GM21360 (cell line): ENCODE measurements around the gene GALNS.

ENCODE experiments used
- ATAC-seq: cut with Tn5 transposase; IDR thresholded peaks from one replicate; pipeline ENCODE4 v1.9.1; 2021; ENCODE audit warnings: mild to moderate bottlenecking, moderate library complexity; ENCODE audit not compliant: unreplicated experiment

Gene GALNS

DNA sequence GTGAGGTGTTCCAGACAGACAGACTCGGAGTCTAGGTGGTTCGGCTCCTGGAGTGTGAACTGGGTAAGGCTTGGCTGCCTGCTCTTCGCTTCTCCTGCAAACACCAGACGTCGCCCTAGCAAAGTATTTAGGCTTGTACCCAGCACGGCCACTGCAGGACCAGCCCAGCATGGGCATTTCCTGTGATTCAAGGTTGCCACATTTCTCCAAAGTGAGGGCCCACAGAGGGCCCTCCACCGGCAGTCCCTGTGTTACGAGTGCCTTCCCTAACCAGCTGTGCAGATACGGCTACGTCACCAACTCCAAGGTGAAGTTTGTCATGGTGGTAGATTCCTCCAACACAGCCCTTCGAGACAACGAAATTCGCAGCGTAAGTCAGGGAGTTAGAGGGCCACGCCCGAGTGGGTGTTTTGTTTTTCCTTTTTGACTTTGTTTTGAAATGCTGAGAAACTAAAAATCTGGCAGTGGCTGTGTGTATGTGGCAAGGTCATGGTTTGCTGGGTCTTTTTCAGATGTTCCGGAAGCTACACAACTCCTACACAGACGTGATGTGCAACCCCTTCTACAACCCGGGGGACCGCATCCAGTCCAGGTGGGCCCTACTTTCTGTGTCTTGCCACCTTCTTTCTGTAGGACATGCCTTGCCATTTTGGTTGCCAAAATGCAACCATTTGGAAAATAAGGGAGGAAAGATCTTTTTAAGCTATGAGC, 2.8 kb upstream of the GALNS start:
- ATAC-seq = no peak

DNA sequence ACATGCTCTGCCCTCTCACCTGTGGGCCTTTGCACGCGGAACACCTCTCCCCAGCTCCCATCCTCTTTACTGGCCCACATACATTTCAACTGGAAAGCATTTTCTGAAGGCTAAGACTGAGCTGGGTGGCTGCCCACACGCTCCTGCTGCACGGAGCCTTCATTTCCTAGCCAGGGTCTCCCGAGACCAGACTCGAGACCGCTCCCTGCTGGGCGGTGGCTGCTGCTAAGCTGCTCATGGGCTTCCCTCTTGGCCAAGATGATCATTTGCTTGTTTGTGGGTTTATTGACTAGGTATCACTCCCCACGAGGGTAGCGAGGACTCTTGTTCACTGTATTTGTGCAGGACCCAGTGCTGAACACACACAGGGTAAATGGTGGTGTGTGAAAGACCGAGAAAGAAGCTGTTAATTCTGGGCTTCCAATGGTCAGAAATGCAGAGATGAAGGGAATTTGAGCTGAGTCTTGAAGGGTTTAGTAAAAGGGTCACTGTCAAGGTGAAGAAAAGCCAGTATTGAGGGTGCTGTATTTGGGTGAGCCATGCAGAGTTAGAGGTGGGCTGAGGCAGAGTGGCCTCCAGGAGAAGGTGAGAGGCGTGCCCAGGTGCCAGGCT, 1.1 kb upstream of the GALNS start:
- peak; percentile 35 for ATAC-seq

DNA sequence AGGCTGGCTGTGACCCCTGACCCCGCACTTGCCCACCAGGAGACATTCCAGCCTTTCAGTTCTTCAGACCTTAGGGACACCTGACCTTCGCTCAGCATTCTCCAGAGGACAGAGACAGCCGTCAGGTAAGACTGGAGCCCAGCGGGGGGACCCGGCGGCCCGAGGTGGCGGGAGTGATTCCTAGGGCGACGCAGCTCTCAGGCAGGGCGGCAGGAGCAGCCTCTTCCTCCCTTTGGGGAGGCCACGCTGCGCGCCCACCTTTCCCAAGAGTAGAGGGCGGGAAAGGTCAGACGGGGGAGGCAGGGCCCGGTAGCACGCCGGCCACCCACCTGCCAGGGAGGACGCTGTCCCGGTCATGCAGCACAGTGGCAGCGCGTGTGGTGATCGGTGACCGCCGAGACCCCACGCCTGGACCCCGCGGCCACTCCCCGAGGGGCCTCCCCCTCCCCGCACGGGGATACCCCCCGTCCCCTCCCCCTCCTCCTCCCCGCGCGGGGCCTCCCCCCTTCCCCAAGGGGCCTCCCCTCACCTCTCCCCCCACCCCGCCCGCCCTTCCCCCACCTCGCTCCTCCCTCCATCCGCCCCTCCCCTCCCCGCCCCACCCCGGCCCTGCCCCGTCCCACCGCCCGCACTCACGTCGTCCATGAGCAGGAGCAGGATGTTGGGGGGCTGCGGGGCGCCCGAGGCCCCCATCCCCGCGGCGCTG, 472 bp downstream of the GALNS start:
- no peak for ATAC-seq

DNA sequence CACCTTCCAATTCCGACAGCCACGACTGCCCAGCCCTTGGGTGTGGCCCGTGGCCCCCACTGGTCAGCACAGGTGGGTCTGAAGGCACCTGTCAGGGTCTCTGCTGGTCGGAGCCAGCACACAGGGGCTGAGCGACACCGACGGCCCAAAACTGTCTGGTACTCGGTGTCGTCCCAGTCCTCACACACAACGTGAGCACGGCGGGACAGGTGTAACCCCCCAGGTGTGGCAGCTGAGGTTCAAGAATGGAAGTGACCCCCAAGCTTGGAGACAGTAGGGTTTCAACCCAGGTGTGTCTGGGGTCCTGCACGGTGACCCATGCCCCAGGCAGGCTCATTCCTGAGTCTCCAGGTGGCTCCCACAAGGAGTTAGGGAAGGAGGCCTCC, 1.0 kb downstream of the GALNS start:
- ATAC-seq = no peak

DNA sequence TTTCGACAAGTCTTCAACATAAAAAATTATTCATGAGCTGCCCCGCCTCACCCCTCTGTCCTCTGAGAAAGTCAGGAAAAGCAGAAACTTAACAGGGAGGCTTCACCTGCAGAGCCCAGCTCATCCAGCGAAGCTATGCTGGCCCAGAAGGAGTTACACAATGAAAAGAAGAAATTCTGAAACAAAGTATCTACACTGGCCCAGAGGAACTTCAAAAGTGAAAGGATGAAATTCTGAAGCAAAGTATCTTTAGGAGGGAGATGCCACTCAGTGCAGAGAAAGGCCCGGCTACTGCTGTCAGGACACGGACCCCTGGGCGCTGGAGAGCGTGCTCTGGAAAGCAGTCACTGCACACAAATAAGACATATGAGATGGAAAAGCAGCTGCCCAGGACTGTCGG, 1.6 kb downstream of the GALNS start:
- no peak for ATAC-seq

DNA sequence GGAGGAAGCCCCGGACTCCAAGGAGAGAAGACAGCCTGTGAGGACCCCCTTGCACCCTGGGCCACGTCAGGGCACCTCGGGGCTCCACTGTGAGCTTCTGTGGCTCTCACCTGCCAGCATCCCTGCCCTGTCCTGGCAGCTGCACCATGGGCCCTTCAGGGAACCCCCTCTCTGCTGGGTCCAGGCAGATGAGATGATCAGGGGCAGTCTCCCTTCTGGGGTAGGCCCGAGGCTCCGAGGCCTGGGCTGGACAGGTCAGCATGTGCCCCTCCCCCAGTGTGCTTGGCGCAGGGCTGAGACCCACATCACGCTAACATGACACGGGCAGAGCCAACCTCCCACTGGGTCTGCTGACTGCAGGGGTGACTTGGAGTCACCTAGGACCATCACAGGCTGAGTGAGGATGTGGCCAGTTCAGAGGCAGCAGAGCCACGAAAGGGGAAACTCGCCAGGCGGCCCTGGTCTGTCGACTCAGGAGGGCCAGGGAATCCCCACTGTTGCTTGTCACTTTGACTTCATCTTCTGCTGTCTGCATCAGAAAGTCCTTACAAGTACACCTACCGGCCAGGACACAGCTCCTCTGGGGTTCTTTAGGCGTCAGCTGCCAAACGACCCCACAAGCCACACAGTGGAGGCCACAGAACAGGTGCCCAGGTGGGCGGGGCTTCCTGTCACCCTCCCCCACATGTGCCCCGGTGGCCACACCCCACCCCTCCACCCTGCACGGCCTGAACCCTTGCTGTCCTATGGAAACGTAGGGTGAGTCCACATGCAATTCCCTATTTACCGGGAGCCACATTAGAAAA, 2.2 kb downstream of the GALNS start:
- no peak for ATAC-seq

DNA sequence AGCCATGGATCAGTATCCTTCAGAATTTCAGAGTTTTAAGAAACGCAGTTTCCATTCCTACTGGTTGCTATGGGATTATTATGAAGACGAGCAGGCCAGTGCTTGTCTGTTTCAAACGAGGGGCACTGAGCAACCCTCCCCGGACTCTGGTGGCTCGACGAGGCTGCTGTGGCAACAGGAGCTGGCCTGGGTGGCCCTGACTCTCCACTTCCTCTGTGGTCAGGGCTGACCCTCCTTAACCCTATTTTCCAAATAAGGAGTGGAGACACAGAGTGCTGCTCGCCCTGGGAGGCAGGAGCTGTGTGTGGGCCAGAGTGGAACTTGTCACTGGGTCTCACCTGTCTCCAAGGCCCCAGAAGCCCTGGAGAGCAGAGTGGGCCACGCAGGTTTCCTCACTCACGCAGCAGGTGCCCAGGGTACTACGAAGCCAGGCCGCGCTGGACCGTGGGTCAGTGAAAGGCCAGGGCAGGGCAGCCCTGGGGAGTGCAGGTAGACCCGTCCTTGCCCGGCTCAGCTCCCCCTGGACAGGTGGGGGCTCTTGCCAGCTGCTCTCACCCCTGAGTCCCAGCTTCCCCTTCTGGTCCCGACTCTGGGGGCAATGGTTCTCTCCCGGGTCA, 3.3 kb downstream of the GALNS start:
- no peak for ATAC-seq

DNA sequence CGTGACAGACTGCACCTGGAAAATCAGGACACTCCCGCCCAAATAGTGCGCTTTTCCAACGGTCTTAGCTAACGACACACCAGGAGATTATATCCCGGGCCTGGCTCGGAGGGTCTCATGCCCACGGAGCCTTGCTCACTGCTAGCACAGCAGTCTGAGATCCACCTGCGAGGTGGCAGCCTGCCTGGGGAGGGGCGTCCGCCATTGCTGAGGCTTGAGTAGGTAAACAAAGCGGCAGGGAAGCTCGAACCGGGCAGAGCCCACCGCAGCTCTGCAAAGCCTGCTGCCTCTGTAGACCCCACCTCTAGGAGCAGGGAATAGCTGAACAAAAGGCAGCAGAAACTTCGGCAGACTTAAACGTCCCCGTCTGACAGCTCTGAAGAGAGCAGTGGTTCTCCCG, 5.1 kb downstream of the GALNS start:
- ATAC-seq = no peak

DNA sequence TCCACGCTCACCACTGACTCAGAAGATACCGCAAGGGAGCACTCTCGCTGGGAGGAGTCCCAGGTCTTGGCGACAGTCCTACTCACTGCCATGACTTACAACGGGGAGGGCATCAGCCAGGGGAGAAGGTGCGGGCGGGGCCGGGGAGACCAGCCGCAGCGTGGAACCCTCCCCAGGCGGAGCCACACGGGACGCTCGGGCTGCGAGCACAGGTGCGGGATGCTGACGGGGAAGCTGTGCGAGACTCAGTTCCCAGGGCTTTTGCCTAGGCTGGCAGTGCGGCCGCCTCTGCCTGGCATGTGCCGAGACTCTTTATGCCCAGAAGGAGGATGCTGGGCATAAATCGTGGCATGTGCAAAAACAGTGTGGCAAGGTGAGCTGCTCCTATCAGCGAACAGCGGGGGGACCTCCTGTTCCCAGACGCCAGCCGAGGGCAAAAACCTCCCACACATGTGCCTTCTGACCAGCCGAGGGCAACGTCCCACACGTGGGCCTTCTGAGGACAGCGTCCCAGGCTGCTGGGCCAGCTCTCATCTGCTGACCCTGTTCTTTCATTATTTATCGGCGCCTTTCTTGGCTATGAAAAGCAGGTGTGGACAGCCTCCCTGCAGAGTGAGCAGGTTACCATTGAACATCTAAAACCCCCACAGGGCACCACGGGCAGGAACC, 6.1 kb downstream of the GALNS start:
- ATAC-seq = no peak

DNA sequence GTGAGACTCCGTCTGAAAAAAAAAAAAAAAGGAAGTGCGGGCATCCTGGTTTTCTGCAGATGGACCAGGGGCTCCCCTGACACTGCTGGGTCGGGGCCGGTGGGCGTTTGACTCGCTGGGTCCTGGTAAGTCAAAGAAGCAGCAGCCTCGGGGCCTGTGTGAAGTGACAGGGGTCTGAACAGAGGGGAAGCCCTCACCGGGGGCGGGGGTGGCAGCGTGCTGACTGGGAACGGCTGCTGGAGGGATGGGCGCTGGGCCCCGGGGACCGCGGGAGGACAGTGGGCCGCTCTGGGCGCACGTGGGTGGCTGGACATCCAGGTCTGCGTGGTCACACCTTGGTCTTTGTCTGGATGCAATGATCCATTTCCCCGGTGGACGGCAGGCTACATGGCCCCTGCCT, 8.2 kb downstream of the GALNS start:
- no peak for ATAC-seq

DNA sequence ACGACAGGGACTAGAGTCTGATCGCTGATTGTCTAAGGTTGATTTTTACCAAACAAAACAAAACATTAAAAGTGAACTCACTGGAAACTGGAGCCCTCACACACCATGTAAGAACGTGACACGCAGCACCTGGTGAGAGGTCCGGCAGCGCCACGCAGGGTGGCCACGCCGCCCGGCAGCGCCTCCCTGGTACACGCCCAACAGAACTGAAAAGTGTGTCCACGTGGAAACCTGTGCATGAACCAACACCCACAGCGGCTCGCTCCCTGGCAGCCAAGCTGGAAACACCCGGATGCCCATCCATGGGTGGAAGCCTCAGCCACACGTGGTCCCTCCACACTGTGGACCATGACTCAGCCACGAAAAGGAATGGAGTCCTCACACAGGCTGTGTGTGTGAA, 9.1 kb downstream of the GALNS start:
- no peak for ATAC-seq

DNA sequence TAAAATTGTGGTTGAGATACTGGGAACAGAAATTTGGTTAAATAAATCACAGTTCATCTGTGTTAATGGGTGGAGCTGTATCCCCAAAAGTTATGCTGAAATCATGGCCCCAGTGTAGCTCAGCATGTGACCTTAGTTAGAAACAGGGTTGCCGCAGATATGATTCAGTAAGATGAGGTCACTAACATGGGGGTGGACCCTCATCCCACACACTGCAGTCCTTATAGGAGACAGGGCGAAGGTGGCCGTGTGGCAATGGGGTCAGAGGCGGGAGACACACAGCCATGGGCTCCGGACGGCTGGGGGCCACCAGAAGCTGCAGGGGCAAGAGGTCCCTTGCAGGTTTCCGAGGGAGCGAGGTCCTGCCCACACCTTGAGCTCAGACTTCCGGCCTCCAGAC, 10.7 kb downstream of the GALNS start:
- ATAC-seq = no peak

DNA sequence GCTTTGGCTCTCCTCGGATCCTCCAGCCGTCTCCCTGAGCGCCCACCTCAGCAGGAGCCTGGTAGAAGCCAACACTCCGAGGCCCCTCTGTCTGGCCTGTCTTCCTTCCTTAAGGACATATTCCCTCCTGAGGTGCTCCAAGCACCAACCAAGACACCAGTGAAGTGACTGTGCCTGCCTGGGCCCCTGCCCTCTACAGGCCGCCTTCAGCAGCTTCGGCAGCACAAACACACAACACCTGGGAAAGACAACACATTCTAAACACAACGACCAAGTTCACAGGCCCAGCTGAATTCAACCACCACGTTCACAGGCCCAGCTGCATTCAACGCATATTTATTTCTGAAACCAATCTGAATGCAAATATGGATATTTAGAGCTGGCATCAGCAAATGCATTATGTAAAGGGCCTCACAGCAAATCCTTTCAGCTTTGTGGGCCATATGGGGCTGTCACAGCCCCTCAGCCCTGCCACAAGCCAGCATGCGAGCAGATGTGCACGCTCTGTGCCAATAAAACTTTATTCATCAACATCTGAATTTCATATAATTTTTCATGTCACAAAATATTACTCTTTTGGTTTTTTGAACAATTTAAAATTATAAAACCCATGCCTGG, 12.2 kb downstream of the GALNS start:
- no peak for ATAC-seq

DNA sequence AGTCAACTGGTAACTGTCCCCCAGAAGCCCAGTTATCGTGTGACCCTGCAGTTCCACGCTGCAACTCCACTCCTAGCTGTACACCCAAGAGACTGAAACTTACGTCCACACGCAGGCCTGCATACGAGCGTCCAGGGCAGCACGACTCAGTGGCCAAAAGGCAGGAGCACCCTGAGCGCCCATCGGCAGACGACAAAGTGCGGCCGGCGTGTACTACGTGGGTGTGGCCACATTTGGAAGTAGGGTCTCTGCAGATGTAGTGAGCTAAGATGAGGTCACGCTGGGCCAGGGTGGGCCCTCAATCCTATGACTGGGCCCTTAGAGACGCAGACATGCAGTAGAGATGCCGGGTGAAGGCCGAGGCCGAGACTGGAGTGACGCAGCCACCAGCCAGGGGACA, 13.5 kb downstream of the GALNS start:
- no peak for ATAC-seq

DNA sequence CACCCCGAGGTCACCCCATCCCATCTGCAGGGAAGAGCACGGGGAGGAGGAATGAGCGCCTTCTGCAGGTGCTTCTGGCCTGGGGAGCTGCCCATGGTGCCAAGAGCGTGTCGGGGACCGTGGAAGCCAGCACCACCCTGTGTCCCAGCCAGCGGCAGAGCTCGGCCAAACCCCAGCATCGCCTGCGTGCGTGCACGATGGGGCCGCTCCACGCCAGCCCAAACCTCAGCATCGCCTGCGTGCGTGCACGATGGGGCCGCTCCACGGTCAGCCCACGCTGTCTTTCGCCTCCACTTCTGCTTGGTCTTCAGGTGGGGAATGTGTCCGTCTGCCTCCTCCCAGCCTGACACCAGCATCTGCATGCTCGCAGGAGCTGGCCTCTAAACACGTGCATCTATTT, 13.9 kb downstream of the GALNS start:
- ATAC-seq = no peak

DNA sequence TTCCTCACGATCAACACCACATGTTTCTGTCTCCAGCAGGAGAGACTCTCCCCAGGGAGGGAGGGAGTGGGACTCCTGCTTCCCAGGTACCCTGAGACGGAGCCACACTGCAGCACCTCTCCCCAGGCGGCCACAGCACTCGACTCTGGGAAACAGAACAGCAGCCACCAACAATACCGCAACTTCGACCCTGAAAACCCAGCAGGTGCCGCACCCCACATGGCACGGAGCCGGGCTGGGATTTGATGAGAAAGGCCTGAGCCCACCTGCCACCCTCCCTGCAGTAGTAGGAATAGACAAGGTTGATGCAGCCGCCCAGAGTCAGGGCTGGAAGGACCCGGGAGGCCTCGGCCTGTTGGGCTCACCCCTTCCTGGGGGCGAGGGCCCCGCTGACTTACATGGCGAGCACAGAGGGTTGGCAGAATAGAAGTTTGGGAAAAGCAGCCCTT, 14.4 kb downstream of the GALNS start:
- ATAC-seq = no peak

DNA sequence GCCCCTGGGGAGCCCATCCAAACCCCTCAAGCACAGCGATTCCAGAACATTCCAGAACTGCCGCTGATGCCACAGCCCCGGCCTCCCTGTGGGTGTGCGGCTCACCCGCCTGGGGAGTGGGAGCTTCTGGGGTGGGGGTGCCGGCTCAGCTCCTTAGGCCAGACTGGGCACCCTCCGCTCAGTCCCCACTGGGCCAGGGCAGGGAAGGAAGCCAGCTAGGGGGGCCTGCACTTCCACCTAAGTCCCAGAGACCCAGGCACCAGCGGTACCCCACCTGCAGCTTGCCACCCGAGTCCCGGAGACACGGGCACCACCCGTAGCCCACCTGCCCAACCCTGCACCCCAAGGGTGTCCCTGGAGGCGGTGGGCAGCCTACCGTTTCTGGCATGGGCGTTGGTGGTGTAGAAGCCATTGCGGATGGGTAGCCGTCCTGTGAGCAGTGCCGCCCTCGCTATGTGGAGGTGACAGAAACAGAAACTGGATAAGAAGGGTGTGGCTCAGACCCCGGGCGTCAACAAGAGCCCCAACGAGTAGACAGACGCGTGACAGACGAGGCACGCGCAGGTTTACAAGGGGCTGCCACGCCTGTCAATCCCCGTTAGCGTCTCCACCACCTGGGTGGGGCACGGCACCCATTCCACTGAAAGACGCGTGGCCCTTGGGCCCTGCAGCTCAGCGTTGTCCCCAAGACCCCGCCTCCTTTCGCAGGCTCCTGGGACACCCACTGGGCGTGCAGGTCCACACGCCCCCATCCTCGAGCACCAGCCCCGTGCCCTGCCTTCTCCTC, 15.0 kb downstream of the GALNS start:
- ATAC-seq = no peak

DNA sequence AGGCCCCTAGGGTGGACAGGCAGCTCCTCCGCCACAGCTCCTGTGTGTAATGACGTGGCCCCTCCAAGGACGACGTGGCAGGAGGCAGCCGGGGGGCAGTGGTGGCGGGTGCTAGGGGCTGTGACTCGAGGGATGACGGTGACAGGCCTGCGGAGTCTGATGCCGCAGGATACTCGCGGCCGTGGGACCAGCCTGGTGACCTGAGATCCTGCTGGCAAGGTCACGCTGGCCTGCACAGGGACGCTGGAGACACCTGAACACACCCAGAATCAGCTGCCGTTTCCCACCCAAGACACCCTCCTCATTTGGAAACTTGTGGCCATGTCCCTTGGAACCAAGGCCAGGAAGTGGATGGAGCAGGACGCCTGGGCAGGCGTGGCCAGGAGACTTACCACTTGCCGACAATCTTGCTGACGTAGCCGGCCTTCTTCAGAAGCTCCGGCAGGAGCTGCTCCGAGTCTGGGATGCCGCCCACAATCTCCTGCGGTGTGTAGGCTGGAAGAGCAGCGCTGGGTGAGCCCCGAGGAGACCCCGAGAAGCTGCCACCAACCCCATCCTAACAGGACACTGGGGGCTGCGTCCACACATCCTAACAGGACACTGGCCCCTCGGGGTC, 16.0 kb downstream of the GALNS start:
- ATAC-seq = no peak
